OCI-LY1 (cell line): ENCODE measurements around the gene ITGA7.

Experiments used
- H2AFZ ChIP-seq: fragments of 200-600 bp; sonication (generic), shearing (Covaris generic); 2 replicates; pipeline ENCODE4 v1.6.0; 2014; ENCODE audit warnings: antibody characterized with exemption, mild to moderate bottlenecking, low read length
- H3F3A ChIP-seq: fragments of 200-600 bp; sonication (generic), shearing (Covaris generic); 2 replicates; pipeline ENCODE4 v1.6.0; 2014; ENCODE audit warnings: mild to moderate bottlenecking, antibody characterized with exemption, low read length, moderate library complexity; ENCODE audit not compliant: insufficient read depth
- H3K27ac ChIP-seq: fragments of 200-600 bp; sonication (generic); 2 replicates; pipeline ENCODE4 v1.5.1; 2014; ENCODE audit warnings: low read length, mixed run types, mild to moderate bottlenecking, low read depth; ENCODE audit not compliant: poor library complexity, severe bottlenecking
- H3K27me3 ChIP-seq: fragments of 200-600 bp; sonication (generic); 2 replicates; pipeline ENCODE4 v1.6.0; 2014; ENCODE audit warnings: antibody characterized with exemption, mild to moderate bottlenecking, low read length, moderate library complexity; ENCODE audit not compliant: insufficient read depth
- H3K36me3 ChIP-seq: fragments of 200-600 bp; sonication (generic); 2 replicates; pipeline ENCODE4 v1.6.1; 2014; ENCODE audit warnings: mild to moderate bottlenecking, antibody characterized with exemption, low read length, moderate library complexity, mixed read lengths; ENCODE audit not compliant: insufficient read depth
- H3K4me1 ChIP-seq: fragments of 200-600 bp; sonication (generic); 2 replicates; pipeline ENCODE4 v1.5.1; 2014; ENCODE audit warnings: mild to moderate bottlenecking, low read length, moderate library complexity; ENCODE audit not compliant: insufficient read depth, severe bottlenecking
- H3K4me2 ChIP-seq: fragments of 200-600 bp; sonication (generic), shearing (Covaris generic); 2 replicates; pipeline ENCODE4 v1.6.1; 2014; ENCODE audit warnings: low read length
- H3K4me3 ChIP-seq: fragments of 200-600 bp; sonication (generic); 2 replicates; pipeline ENCODE4 v1.5.1; 2014; ENCODE audit warnings: low read length, low read depth, mild to moderate bottlenecking, mixed read lengths; ENCODE audit not compliant: poor library complexity, severe bottlenecking
- H3K79me2 ChIP-seq: fragments of 200-600 bp; shearing (Covaris generic); 2 replicates; pipeline ENCODE4 v1.6.1; 2016; ENCODE audit warnings: mixed run types, low read length, mixed read lengths; ENCODE audit not compliant: insufficient read depth
- H3K9ac ChIP-seq: fragments of 200-600 bp; sonication (generic), shearing (Covaris generic); 2 replicates; pipeline ENCODE4 v1.6.1; 2014; ENCODE audit warnings: mild to moderate bottlenecking, low read length, mixed read lengths
- H3K9me2 ChIP-seq: fragments of 200-600 bp; sonication (generic), shearing (Covaris generic); 2 replicates; pipeline ENCODE4 v1.6.1; 2014; ENCODE audit warnings: low read depth, mild to moderate bottlenecking, low read length, mixed read lengths
- H3K9me3 ChIP-seq: fragments of 200-600 bp; shearing (Covaris generic); 2 replicates; pipeline ENCODE4 v1.6.1; 2014; ENCODE audit warnings: low read length, mixed read lengths
- H4K20me1 ChIP-seq: fragments of 200-600 bp; sonication (generic), shearing (Covaris generic); 2 replicates; pipeline ENCODE4 v1.6.0; 2016; ENCODE audit warnings: mild to moderate bottlenecking, low read length; ENCODE audit not compliant: insufficient read depth
- EZH2 ChIP-seq: fragments of 200-600 bp; sonication (generic), shearing (Covaris generic); IDR thresholded peaks from 2 replicates; pipeline ENCODE4 v1.8.0; 2017; ENCODE audit warnings: borderline replicate concordance, mixed run types, mild to moderate bottlenecking, antibody characterized with exemption, low read length, moderate library complexity, mixed read lengths
- TF ChIP-seq, protein P1 (sequence below): fragments of 200-600 bp; sonication (generic), shearing (Covaris generic); IDR thresholded peaks from 2 replicates; pipeline ENCODE4 v1.5.1; 2017; ENCODE audit warnings: mild to moderate bottlenecking, antibody characterized with exemption, low read length, moderate library complexity, mixed read lengths

The ITGA7 gene

DNA sequence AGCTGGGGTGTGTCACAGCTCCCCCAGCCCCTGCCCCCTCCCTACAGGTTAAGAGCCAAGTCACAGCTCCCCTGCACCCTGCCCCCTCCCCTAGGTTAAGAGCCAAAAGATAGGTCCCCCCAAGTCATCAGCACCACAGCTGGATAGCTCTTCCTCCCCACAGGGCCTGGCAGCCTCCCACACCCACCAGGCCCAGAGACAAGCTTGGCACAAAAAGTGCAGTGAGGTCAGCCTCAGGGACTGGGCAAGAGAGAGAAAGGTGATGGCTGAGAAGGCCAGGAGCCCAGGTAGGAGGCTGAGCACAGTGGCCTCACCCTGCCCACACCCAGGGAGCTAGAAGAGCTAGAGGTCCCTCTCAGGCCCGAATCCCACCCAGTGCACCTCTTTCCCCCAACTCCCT lies 8.7 kb downstream of the ITGA7 start:
- Histone ChIP-seq H3K9ac (no peak overlapping the region), H3K9me3 (no peaks in the 10 kb centered on the region), H3K36me3 (no peaks in the 10 kb centered on the region), H3K27ac (no peak overlapping the region), H4K20me1 (no peaks in the 10 kb centered on the region), H3K9me2 (no peaks in the 10 kb centered on the region), H3K4me2 (no peak overlapping the region), H3F3A (no peaks in the 10 kb centered on the region), H3K4me1 (no peaks in the 10 kb centered on the region), H2AFZ (no peak overlapping the region), H3K27me3 (peaks cover 8% of the 10 kb centered on the region; the same call in 1 of the 2 replicates), H3K79me2 (no peaks in the 10 kb centered on the region), H3K4me3 (no peak overlapping the region)
- TF ChIP-seq, protein P1, sequence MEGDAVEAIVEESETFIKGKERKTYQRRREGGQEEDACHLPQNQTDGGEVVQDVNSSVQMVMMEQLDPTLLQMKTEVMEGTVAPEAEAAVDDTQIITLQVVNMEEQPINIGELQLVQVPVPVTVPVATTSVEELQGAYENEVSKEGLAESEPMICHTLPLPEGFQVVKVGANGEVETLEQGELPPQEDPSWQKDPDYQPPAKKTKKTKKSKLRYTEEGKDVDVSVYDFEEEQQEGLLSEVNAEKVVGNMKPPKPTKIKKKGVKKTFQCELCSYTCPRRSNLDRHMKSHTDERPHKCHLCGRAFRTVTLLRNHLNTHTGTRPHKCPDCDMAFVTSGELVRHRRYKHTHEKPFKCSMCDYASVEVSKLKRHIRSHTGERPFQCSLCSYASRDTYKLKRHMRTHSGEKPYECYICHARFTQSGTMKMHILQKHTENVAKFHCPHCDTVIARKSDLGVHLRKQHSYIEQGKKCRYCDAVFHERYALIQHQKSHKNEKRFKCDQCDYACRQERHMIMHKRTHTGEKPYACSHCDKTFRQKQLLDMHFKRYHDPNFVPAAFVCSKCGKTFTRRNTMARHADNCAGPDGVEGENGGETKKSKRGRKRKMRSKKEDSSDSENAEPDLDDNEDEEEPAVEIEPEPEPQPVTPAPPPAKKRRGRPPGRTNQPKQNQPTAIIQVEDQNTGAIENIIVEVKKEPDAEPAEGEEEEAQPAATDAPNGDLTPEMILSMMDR = no peak
- no peak for TF ChIP-seq EZH2

DNA sequence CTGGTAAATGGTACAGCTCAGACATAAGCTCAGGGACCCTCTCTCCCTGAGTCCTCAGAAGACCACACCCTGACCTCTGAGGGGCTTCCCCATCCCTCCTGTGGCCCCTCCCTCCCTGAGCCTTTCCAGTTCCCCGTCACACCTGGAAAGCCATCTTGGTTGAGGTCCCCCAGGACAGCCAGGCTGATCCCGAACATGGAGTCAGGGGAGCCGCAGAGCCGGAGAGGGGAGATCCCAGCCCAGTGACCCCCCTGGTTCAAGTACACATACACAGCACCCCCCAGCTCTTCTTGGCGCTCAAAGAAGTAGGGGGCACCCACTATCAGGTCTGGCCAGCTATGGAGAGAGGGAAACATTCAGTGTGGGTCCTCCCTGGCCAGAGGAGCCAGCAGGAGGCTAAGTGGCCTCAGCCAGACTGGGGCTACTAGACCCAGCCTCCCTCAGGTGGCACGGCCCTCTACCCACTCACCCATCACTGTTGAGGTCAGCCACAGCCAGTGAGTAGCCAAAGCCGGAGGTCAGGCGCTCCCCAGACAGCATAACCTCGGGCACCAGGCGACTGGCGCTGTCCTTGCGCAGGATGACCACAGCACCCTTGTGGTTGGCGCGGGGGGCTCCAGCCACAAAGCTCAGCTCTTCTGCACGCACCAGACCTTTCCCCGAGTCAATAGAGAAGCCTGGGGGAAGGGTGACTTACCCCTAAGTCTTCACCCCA lies 9.3 kb downstream of the ITGA7 start:
- H2AFZ ChIP-seq = no peak overlapping the region
- no peak overlapping the region for H3K4me3 ChIP-seq
- H3K9ac ChIP-seq = no peak overlapping the region
- H3F3A ChIP-seq = no peaks in the 10 kb centered on the region
- no peaks in the 10 kb centered on the region for H3K4me1 ChIP-seq
- TF ChIP-seq EZH2 = no peak
- TF ChIP-seq, protein P1 = no peak
- H3K79me2 ChIP-seq = no peaks in the 10 kb centered on the region
- H3K9me2 ChIP-seq = no peaks in the 10 kb centered on the region
- no peak overlapping the region for H3K27ac ChIP-seq
- H3K4me2 ChIP-seq = no peak overlapping the region
- no peaks in the 10 kb centered on the region for H4K20me1 ChIP-seq
- no peaks in the 10 kb centered on the region for H3K36me3 ChIP-seq
- peaks cover 8% of the 10 kb centered on the region; the same call in 1 of the 2 replicates for H3K27me3 ChIP-seq
- H3K9me3 ChIP-seq = no peaks in the 10 kb centered on the region

- Histone ChIP-seq H3K4me2 (no peak overlapping the region), H3K9ac (no peak overlapping the region), H2AFZ (no peak overlapping the region), H3K9me3 (no peaks in the 10 kb centered on the region), H3K36me3 (no peaks in the 10 kb centered on the region), H3F3A (no peaks in the 10 kb centered on the region), H3K79me2 (no peaks in the 10 kb centered on the region), H3K27me3 (peaks cover 4% of the 10 kb centered on the region; the same call in 1 of the 2 replicates), H4K20me1 (no peaks in the 10 kb centered on the region), H3K9me2 (no peaks in the 10 kb centered on the region), H3K4me1 (no peaks in the 10 kb centered on the region), H3K27ac (no peak overlapping the region), H3K4me3 (no peak overlapping the region)
- TF ChIP-seq, protein P1 = no peak
- no peak for TF ChIP-seq EZH2
Observed at GRCh38 chr12:55697686-55698085, 10.0 kb downstream of the ITGA7 start.
